Activated CD8-positive, alpha-beta T cell treated with anti-CD3 and anti-CD28 coated beads, Interleukin-2, amount 10 ng/mL, durations not matched to agents 7 days and 5 days (primary cell): ENCODE data around the gene RET. TPM values are rescaled to one million over a fixed set of nuclear protein-coding genes. Genes with fewer than 3 reads are reported as not detected.

Experiments
- ATAC-seq: fragments of 150-1000 bp; cut with Tn5 transposase; one replicate; pipeline ENCODE4 v1.10.0; 2021; ENCODE audit warnings: moderate library complexity
- CTCF ChIA-PET: fragments of 350-600 bp; sonication (Branson Sonifier 250); formaldehyde crosslinking; loops from one replicate; lab custom pipeline; 2021; ENCODE audit warnings: antibody characterized with exemption; lab: Charles Lee
- POLR2A ChIA-PET: fragments of 350-600 bp; sonication (Branson Sonifier 250); formaldehyde crosslinking; loops from one replicate; lab custom pipeline; 2021; ENCODE audit warnings: antibody characterized with exemption; lab: Charles Lee
- DNase-seq: peaks from one replicate; pipeline ENCODE4 v3.0.0-alpha.2; 2020
- H3K27ac Mint-ChIP-seq: one replicate; pipeline ENCODE4 v1.8.0; 2021; ENCODE audit warnings: mild to moderate bottlenecking, mixed read lengths
- H3K27me3 Mint-ChIP-seq: one replicate; pipeline ENCODE4 v1.8.0; 2021; ENCODE audit warnings: low read depth, mixed read lengths
- H3K36me3 Mint-ChIP-seq: one replicate; pipeline ENCODE4 v1.8.0; 2021; ENCODE audit warnings: low read depth, mixed read lengths
- H3K4me1 Mint-ChIP-seq: one replicate; pipeline ENCODE4 v1.8.0; 2021; ENCODE audit warnings: low read depth, mixed read lengths
- H3K4me3 Mint-ChIP-seq: one replicate; pipeline ENCODE4 v1.8.0; 2021; ENCODE audit warnings: mild to moderate bottlenecking, mixed read lengths
- H3K9me3 Mint-ChIP-seq: one replicate; pipeline ENCODE4 v1.8.0; 2022; ENCODE audit warnings: mixed read lengths; ENCODE audit not compliant: insufficient read depth
- total RNA-seq, 2 experiments: library from RNA; stranded (reverse); gene quantifications; one replicate each; pipeline ENCODE4 v1.2.3, GENCODE V29; 2021

RET gene
- total RNA-seq, 2 experiments from 2014 or later = 0.13 to 0.34 TPM

DNA sequence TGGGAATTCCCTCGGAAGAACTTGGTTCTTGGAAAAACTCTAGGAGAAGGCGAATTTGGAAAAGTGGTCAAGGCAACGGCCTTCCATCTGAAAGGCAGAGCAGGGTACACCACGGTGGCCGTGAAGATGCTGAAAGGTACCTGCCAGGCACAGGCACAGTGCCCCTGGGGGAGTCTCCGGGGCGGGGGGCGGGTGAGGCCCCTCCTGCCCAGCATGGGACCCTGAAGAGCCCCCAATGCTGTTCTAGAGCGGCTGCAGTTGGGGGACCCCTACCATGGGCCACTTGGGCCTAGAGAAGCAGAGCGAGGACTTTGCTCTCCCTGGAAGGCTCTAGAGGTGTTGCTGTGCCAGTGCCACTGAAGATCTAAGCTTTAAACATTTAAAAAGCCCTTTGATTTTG is 39.7 kb downstream of the RET start:
- H3K9me3 Mint-ChIP-seq = no peaks in the 10 kb centered on the region
- H3K27me3 Mint-ChIP-seq = no peaks in the 10 kb centered on the region
- no peak overlapping the region for H3K4me3 Mint-ChIP-seq
- ChIA-PET POLR2A (interaction anchor here (0.6 kb wide), 1 partner anchor 264 kb away, joined by 3 read pairs; no protein-coding TSS in a partner anchor), CTCF (no interaction called here)
- no peak overlapping the region for H3K27ac Mint-ChIP-seq
- ATAC-seq (no peak), DNase-seq (no peak)
- H3K36me3 Mint-ChIP-seq = no peaks in the 10 kb centered on the region
- H3K4me1 Mint-ChIP-seq = peaks cover 30% of the 10 kb centered on the region

DNA sequence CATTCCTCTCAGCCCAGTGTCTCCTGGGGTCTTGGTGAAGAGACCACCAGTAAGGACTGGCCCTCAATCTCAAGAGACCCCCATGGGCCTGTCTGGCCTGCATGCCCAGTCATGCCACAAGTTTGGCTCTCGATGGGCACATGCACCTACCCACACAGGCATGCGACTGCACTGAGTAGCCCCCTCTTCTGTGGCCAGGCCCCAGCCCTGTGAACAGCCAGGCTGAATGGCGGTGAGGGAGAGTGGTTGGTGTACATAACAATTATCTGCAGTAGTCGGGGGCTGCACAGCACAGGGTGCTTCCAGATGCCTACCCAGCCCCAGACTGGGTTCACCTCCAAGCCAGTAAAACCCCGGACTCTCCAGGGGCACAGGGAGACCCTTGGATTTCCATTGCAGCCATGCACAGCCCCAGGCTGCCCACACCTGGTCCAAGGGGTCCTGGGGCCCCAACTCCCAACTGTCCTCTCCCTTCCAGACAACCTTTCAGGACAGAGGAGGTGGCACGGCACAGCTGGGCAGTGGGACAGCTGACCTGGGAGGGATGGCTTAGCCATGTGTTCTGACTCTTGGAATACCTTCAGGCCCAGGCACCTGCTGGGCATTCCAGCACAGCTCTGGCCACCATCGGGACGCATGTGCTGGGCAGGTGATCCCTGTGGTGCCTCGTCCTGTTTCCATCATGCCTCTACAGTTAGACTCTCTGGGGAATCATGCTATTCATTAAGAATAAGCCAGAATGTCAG is 40.3 kb downstream of the RET start:
- ChIA-PET CTCF (no interaction called here), POLR2A (interaction anchor here (0.6 kb wide), 1 partner anchor 264 kb away, joined by 3 read pairs; no protein-coding TSS in a partner anchor)
- peak overlapping the region; percentile 71 for H3K27ac Mint-ChIP-seq
- no peak for ATAC-seq
- no peaks in the 10 kb centered on the region for H3K9me3 Mint-ChIP-seq
- peaks cover 36% of the 10 kb centered on the region for H3K4me1 Mint-ChIP-seq
- DNase-seq = no peak
- H3K27me3 Mint-ChIP-seq = no peaks in the 10 kb centered on the region
- no peak overlapping the region for H3K4me3 Mint-ChIP-seq
- H3K36me3 Mint-ChIP-seq = no peaks in the 10 kb centered on the region

DNA sequence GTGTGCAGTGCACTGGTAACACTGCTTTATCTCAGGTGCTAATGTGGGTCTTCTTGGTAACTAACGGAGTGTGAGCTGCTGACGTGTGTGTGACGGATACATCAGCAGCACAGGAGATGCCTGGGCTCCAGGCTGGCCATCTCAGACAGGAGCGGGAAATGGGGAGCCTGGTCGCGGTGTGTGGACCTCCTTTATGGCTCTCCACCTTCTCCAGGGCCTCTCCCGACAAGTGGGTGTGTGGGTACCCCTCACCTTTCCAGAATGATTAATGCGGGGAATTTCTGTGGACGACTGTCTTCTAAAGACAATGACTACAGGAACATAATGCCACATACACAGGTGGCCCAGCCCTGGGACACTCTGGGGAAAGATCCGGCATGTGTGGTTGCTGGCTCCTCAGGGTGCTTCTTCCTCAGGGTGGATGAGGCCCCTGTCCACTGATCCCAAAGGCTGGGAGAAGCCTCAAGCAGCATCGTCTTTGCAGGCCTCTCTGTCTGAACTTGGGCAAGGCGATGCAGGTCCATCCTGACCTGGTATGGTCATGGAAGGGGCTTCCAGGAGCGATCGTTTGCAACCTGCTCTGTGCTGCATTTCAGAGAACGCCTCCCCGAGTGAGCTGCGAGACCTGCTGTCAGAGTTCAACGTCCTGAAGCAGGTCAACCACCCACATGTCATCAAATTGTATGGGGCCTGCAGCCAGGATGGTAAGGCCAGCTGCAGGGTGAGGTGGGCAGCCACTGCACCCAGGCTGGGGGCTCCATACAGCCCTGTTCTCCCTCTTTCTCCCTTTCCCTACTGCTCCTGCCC is 41.1 kb downstream of the RET start:
- H3K27me3 Mint-ChIP-seq = no peaks in the 10 kb centered on the region
- POLR2A ChIA-PET = interaction anchor here (0.5 kb wide), 1 partner anchor 41 kb away, joined by 4 read pairs; no protein-coding TSS in a partner anchor
- DNase-seq (no peak), ATAC-seq (no peak)
- no peaks in the 10 kb centered on the region for H3K9me3 Mint-ChIP-seq
- H3K27ac Mint-ChIP-seq = no peak overlapping the region
- CTCF ChIA-PET = no interaction called here
- H3K36me3 Mint-ChIP-seq = no peaks in the 10 kb centered on the region
- H3K4me3 Mint-ChIP-seq = no peak overlapping the region
- peaks cover 44% of the 10 kb centered on the region for H3K4me1 Mint-ChIP-seq

DNA sequence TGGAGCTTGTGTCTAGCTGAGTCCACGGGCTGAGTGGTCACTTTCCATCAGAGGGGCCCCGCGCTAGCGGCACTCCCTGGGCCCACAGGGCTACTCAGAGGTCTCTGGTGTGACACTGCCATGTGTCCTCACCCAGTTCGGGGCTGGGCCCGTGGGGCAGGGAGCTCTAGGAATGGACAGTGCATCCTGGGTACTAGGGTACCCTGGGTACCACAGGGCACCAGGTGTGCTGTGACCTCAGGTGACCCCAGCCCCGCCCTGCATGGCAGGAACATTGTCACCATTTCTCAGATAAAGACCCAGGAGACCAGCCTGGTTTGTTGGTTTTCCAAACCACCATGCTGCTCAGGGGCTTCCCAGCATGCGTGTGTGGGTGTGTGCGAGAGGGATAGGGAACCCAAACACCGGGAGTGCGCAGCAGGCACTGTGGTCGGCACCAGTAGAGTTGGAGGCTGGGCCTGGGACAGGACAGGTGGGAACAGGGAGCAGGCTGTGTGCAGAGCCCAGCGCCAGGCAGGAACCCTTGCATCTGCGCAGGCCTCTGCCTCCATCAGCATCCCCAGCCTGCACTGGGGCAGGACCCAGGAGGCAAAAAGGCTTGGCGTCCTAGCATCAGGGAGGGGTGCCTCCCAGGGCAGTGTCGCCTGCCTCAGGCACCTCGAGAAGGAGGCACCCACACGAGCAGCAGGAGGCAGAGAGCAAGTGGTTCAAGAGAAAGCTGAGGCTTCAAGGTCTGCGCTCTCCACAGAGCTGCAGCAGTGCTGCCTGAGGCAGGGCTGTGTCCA is 42.0 kb downstream of the RET start:
- POLR2A ChIA-PET = interaction anchor here (0.5 to 4.5 kb wide), 2 partner anchors 20 to 40 kb away, joined by 4 to 155 read pairs; partner anchors contain the start of gene CSGALNACT2
- DNase-seq = no peak

DNA sequence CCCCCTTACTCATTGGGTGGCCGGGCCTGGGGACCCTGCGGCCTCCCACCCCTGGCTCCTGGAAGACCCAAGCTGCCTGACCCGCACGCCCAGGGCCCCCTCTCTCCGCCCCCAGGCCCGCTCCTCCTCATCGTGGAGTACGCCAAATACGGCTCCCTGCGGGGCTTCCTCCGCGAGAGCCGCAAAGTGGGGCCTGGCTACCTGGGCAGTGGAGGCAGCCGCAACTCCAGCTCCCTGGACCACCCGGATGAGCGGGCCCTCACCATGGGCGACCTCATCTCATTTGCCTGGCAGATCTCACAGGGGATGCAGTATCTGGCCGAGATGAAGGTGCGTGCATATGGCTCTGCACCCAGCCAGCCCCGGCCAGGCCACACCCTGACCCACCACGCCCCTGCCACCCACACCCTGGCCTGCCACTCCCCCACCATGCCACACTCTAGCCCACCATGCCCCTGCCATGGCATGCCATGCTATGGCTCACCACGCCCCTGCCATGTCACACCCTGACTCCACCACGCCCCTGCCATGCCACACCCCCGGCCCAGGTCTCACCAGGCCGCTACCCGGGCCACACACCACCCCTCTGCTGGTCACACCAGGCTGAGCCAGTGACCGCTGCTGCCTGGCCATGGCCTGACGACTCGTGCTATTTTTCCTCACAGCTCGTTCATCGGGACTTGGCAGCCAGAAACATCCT is 42.7 kb downstream of the RET start:
- H3K36me3 Mint-ChIP-seq = no peaks in the 10 kb centered on the region
- no peaks in the 10 kb centered on the region for H3K27me3 Mint-ChIP-seq
- peak overlapping the region; percentile 96 for H3K27ac Mint-ChIP-seq
- no peak overlapping the region for H3K4me3 Mint-ChIP-seq
- ChIA-PET CTCF (interaction anchor here (0.9 to 5.6 kb wide), 5 partner anchors 9 to 85 kb away, joined by 3 to 46 read pairs (median 12); partner anchors contain the start of gene CSGALNACT2), POLR2A (interaction anchor here (2.4 to 4.5 kb wide), 2 partner anchors 9 to 20 kb away, joined by 14 to 155 read pairs; partner anchors contain the start of gene CSGALNACT2)
- no peak for DNase-seq
- no peaks in the 10 kb centered on the region for H3K9me3 Mint-ChIP-seq
- peaks cover 44% of the 10 kb centered on the region for H3K4me1 Mint-ChIP-seq
- no peak for ATAC-seq

More for the DNA sequence above, 42.0 kb downstream of the RET start:
- CTCF ChIA-PET = no interaction called here
- H3K36me3 Mint-ChIP-seq = no peaks in the 10 kb centered on the region
- no peaks in the 10 kb centered on the region for H3K9me3 Mint-ChIP-seq
- H3K4me1 Mint-ChIP-seq = peaks cover 44% of the 10 kb centered on the region
- H3K4me3 Mint-ChIP-seq = no peak overlapping the region
- peak overlapping the region; percentile 52 for H3K27ac Mint-ChIP-seq
- no peaks in the 10 kb centered on the region for H3K27me3 Mint-ChIP-seq
- ATAC-seq = no peak

DNA sequence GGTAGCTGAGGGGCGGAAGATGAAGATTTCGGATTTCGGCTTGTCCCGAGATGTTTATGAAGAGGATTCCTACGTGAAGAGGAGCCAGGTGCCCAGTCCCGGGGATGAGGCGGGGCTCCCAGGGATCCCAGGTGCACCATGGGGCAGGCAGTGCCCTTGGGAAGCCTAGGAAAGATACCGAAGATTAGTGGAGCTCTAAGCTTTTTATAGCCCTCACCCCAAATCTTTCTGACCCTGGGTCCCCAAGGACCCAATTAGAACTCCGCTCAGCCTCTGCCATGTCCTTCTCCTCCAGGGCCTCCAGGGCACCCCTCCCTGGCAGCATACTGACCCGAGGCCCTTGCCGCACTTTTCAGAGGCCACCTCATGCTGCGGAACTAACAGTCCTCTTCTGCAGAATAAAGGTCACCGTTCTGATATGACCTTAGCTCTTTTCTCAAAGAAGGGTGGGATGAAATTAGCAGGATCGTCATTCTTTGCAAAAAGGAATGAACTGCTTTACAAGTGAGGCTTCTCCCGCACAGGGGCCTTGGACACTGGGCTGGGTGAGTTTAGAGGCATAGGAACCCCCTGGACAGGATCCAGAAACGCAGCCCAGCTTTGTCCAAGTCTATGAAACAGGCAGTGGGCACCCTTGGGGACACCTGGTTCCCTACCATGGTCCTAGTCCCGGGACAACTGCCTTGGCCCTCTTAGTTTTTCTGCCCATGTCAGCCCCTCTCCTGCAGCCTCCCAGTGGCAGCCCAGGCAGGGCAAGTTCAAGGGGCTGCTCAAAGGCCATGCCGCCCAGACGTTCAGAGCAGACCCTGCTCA is 43.5 kb downstream of the RET start:
- no peak for ATAC-seq
- peak overlapping the region; percentile 96 for H3K27ac Mint-ChIP-seq
- CTCF ChIA-PET = interaction anchor here (0.7 to 5.6 kb wide), 10 partner anchors 9 to 332 kb away, joined by 3 to 46 read pairs (median 4); partner anchors contain the start of gene CSGALNACT2

DNA sequence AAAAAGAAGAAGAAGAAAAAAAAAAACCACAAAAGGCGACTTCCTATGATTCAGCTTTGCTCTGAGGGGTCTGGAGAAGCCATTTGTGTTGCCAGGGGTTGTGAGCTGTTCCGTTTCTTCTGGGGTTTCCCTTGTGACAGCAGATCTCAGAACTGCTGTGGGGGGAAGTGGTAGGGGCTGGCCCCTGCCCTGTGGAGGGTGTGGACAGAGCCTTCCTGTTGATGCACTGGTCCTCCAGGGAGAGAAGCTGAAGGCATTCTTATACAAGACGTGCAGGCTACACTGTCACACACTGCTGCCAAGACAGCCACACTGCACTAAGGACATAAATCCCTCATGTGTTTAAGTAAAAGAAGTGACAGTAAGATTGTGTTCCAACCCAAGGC is 44.1 kb downstream of the RET start:
- no peaks in the 10 kb centered on the region for H3K27me3 Mint-ChIP-seq
- ChIA-PET CTCF (interaction anchor here (0.7 to 5.6 kb wide), 11 partner anchors 8 to 331 kb away, joined by 3 to 46 read pairs (median 4); partner anchors contain the start of gene CSGALNACT2), POLR2A (interaction anchor here (1.0 to 4.5 kb wide), 7 partner anchors 9 to 107 kb away, joined by 3 to 155 read pairs (median 14); partner anchors contain the start of gene CSGALNACT2)
- peaks cover 48% of the 10 kb centered on the region for H3K4me1 Mint-ChIP-seq
- peak overlapping the region; percentile 60 for H3K4me3 Mint-ChIP-seq
- ATAC-seq = peak; percentile 88
- peak overlapping the region; percentile 96 for H3K27ac Mint-ChIP-seq
- no peaks in the 10 kb centered on the region for H3K36me3 Mint-ChIP-seq
- H3K9me3 Mint-ChIP-seq = no peaks in the 10 kb centered on the region
- DNase-seq = peak; percentile 85

More for the DNA sequence above, 43.5 kb downstream of the RET start:
- POLR2A ChIA-PET = interaction anchor here (1.0 to 4.5 kb wide), 7 partner anchors 10 to 108 kb away, joined by 3 to 155 read pairs (median 14); partner anchors contain the start of gene CSGALNACT2
- peaks cover 44% of the 10 kb centered on the region for H3K4me1 Mint-ChIP-seq
- H3K36me3 Mint-ChIP-seq = no peaks in the 10 kb centered on the region
- peak overlapping the region; percentile 60 for H3K4me3 Mint-ChIP-seq
- H3K9me3 Mint-ChIP-seq = no peaks in the 10 kb centered on the region
- DNase-seq = no peak
- no peaks in the 10 kb centered on the region for H3K27me3 Mint-ChIP-seq

DNA sequence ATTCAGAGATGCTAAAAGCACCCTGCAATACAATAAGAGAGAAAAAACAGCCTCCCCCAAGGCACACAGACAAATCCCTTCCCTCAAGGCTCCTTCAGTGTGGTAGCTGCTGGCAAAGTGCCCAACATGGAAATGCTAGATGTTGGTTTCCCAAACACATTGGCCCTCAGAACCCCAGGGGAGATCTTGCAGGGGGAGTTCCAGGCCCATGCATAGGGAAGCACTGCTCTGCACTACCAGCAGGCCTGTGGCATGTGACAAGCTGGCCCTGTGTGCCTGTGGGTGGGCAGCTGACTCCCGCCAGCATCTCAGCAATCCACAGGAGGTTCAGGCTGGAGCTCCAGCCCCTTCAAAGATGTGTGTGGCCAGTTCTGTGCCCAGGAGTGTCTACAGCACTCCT is 44.6 kb downstream of the RET start:
- DNase-seq (peak; percentile 33), ATAC-seq (peak; percentile 13)
- H3K27me3 Mint-ChIP-seq = no peaks in the 10 kb centered on the region
- H3K4me3 Mint-ChIP-seq = peak overlapping the region; percentile 60
- peak overlapping the region; percentile 96 for H3K27ac Mint-ChIP-seq
- H3K9me3 Mint-ChIP-seq = no peaks in the 10 kb centered on the region
- H3K4me1 Mint-ChIP-seq = peaks cover 52% of the 10 kb centered on the region
- H3K36me3 Mint-ChIP-seq = no peaks in the 10 kb centered on the region
- CTCF ChIA-PET = interaction anchor here (0.7 to 5.6 kb wide), 10 partner anchors 8 to 84 kb away, joined by 3 to 46 read pairs (median 5); partner anchors contain the start of gene CSGALNACT2
- POLR2A ChIA-PET = interaction anchor here (1.0 to 4.5 kb wide), 7 partner anchors 8 to 107 kb away, joined by 3 to 155 read pairs (median 14); partner anchors contain the start of gene CSGALNACT2

DNA sequence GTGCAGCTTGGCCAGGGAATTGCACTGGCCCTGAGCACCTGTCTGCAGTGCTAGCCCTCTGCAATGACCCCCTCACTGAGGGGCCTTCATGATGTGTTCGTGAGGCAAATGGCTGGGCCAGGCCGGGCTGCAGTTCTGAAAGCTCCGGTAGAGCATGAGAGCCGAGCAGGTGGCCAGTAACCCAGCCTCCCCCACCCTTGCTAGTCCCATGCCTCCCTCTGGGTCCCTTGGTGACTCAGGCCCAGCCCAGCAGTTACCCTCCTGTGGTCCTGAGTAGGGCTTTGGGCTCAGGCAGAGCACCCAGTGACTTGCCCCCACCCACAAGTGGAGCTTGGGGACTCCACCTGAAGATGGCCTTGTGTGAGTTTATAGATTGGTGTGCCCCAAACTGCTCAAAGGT is 45.2 kb downstream of the RET start:
- Mint-ChIP-seq H3K9me3 (no peaks in the 10 kb centered on the region), H3K4me1 (peaks cover 58% of the 10 kb centered on the region), H3K36me3 (no peaks in the 10 kb centered on the region), H3K27ac (peak overlapping the region; percentile 96), H3K27me3 (no peaks in the 10 kb centered on the region), H3K4me3 (no peak overlapping the region)
- POLR2A ChIA-PET = interaction anchor here (1.5 to 4.5 kb wide), 4 partner anchors 8 to 286 kb away, joined by 3 to 155 read pairs (median 17); partner anchors contain the start of gene CSGALNACT2
- DNase-seq (no peak), ATAC-seq (no peak)
- CTCF ChIA-PET = interaction anchor here (1.0 to 5.6 kb wide), 6 partner anchors 11 to 83 kb away, joined by 3 to 46 read pairs (median 6); partner anchors contain the start of gene CSGALNACT2
